Stimulated activated CD4-positive, alpha-beta T cell treated with anti-CD3 and anti-CD28 coated beads, Interleukin-1b, Interleukin-23, amount 100 ng/mL, for 1 hour (primary cell): ENCODE measurements around the gene ALS2.

Source experiments
- DNase-seq, 2 donors: peaks; one replicate each; pipeline ENCODE4 v3.0.0-alpha.2; 2020; ENCODE audit warnings: low read depth in 2 of 2

The ALS2 gene

GRCh38 chr2:201758234-201758633 lies 22.5 kb downstream of the ALS2 start:
- DNase-seq = no peak

GRCh38 chr2:201754717-201755415 lies 25.9 kb downstream of the ALS2 start:
- no peak for DNase-seq

- no peak for DNase-seq
Measured at GRCh38 chr2:201751566-201751965, 29.2 kb downstream of the ALS2 start.

GRCh38 chr2:201746551-201746950 lies 34.2 kb downstream of the ALS2 start:
- DNase-seq = no peak

- DNase-seq = no peak
Measured at GRCh38 chr2:201735486-201735885, 45.2 kb downstream of the ALS2 start.

- no peak for DNase-seq
Measured at GRCh38 chr2:201734111-201734510, 46.6 kb downstream of the ALS2 start.

GRCh38 chr2:201733544-201733943 lies 47.2 kb downstream of the ALS2 start:
- no peak for DNase-seq

GRCh38 chr2:201730651-201731285 lies 50.0 kb downstream of the ALS2 start:
- DNase-seq = no peak

- DNase-seq = no peak
Measured at GRCh38 chr2:201715459-201715858, 65.3 kb downstream of the ALS2 start.

- DNase-seq = no peak
Measured at GRCh38 chr2:201712726-201713125, 68.0 kb downstream of the ALS2 start.

- no peak for DNase-seq
Measured at GRCh38 chr2:201709747-201710146, 71.0 kb downstream of the ALS2 start.

- no peak for DNase-seq
Measured at GRCh38 chr2:201709049-201709448, 71.7 kb downstream of the ALS2 start.

- DNase-seq = no peak
Measured at GRCh38 chr2:201707753-201708152, 73.0 kb downstream of the ALS2 start.

- no peak for DNase-seq
Measured at GRCh38 chr2:201707142-201707541, 73.6 kb downstream of the ALS2 start.

- DNase-seq = no peak
Measured at GRCh38 chr2:201704536-201704935, 76.2 kb downstream of the ALS2 start.

GRCh38 chr2:201701646-201702045 lies 79.1 kb downstream of the ALS2 start:
- no peak for DNase-seq

- no peak for DNase-seq
Measured at GRCh38 chr2:201699416-201699815, 81.3 kb downstream of the ALS2 start.

GRCh38 chr2:201698588-201699226 lies 82.0 kb downstream of the ALS2 start, which contains the start of gene MPP4:
Gene MPP4, minus strand, starts transcription at chr2:201698644. Its CDS starts 4,690 bp downstream, at chr2:201693954.
- no peak for DNase-seq

- DNase-seq = no peak
Measured at GRCh38 chr2:201697899-201698298, 82.8 kb downstream of the ALS2 start.

GRCh38 chr2:201696151-201696659 lies 84.5 kb downstream of the ALS2 start:
- no peak for DNase-seq

GRCh38 chr2:201685156-201685555 lies 95.6 kb downstream of the ALS2 start:
- no peak for DNase-seq

GRCh38 chr2:201680743-201681142 lies 100.0 kb downstream of the ALS2 start:
- DNase-seq = no peak

- no peak for DNase-seq
Measured at GRCh38 chr2:201678401-201678800, 102.3 kb downstream of the ALS2 start.
